Left hindlimb (tissue), 1 donor: ENCODE data around the gene TMEM174.

Experiments used
- DNase-seq: peaks from one replicate; pipeline ENCODE4 v3.0.0-alpha.2; 2018

TMEM174 gene

GRCh38 chr5:73172951-73173350 is at the start of gene TMEM174:
TMEM174 (plus strand) TSS chr5:73173193; CDS start chr5:73173244, 51 bp downstream.
- DNase-seq: no peak

GRCh38 chr5:73125289-73125688 is 47.7 kb upstream of the TMEM174 start:
- DNase-seq: no peak

GRCh38 chr5:73126381-73126780 is 46.6 kb upstream of the TMEM174 start:
- DNase-seq: no peak

GRCh38 chr5:73126957-73127356 is 46.0 kb upstream of the TMEM174 start:
- DNase-seq: no peak

- no peak for DNase-seq
Measured at GRCh38 chr5:73129143-73129542, 43.9 kb upstream of the TMEM174 start.

GRCh38 chr5:73130811-73131210 is 42.2 kb upstream of the TMEM174 start:
- DNase-seq: no peak

- DNase-seq: no peak
Measured at GRCh38 chr5:73131711-73132425, 41.1 kb upstream of the TMEM174 start.

GRCh38 chr5:73132759-73133158 is 40.2 kb upstream of the TMEM174 start:
- no peak for DNase-seq

GRCh38 chr5:73135021-73135420 is 38.0 kb upstream of the TMEM174 start:
- DNase-seq: no peak

GRCh38 chr5:73135429-73136054 is 37.5 kb upstream of the TMEM174 start:
- no peak for DNase-seq

- no peak for DNase-seq
Measured at GRCh38 chr5:73136055-73136562, 36.9 kb upstream of the TMEM174 start.

- no peak for DNase-seq
Measured at GRCh38 chr5:73137563-73138530, 35.1 kb upstream of the TMEM174 start.

- DNase-seq: no peak
Measured at GRCh38 chr5:73139485-73139884, 33.5 kb upstream of the TMEM174 start.

- no peak for DNase-seq
Measured at GRCh38 chr5:73140801-73141200, 32.2 kb upstream of the TMEM174 start.

GRCh38 chr5:73142035-73142434 is 31.0 kb upstream of the TMEM174 start:
- no peak for DNase-seq

- no peak for DNase-seq
Measured at GRCh38 chr5:73143716-73144115, 29.3 kb upstream of the TMEM174 start.

GRCh38 chr5:73149540-73149939 is 23.5 kb upstream of the TMEM174 start:
- DNase-seq: no peak

GRCh38 chr5:73150876-73151275 is 22.1 kb upstream of the TMEM174 start:
- no peak for DNase-seq

GRCh38 chr5:73151766-73152410 is 21.1 kb upstream of the TMEM174 start:
- no peak for DNase-seq

- no peak for DNase-seq
Measured at GRCh38 chr5:73152411-73153388, 20.3 kb upstream of the TMEM174 start.

- DNase-seq: no peak
Measured at GRCh38 chr5:73153513-73153912, 19.5 kb upstream of the TMEM174 start.
